Stomach (tissue), 4 donors: ENCODE results near the gene FGD3.

ENCODE experiments used
- CTCF ChIP-seq, 7 experiments: fragments of 450-650 bp in 4 of 7; fragments of 200-600 bp in 3 of 7; sonication (generic) in 3 of 7; IDR thresholded peaks; one replicate each; pipeline ENCODE4 v1.5.1; 2016 to 2019; ENCODE audit warnings: antibody characterized with exemption in 7 of 7, control low read depth in 2 of 7, mild to moderate bottlenecking in 1 of 7
- POLR2AphosphoS5 ChIP-seq, 3 donors: sonication (generic); formaldehyde crosslinking; IDR thresholded peaks; one replicate each; pipeline ENCODE4 v1.6.1; 2016; ENCODE audit warnings: antibody characterized with exemption in 3 of 3

- TF ChIP-seq CTCF (IDR thresholded peaks at IDR 0.05) (no peak), POLR2AphosphoS5 (IDR thresholded peaks at IDR 0.05) (no peak)
Observed at GRCh38 chr9:93058355-93059010, 111.2 kb downstream of the FGD3 start, which contains the start of gene SUSD3.
